ENCODE measurements around the gene BAG5.

- TF ChIP-seq, protein P1, sequence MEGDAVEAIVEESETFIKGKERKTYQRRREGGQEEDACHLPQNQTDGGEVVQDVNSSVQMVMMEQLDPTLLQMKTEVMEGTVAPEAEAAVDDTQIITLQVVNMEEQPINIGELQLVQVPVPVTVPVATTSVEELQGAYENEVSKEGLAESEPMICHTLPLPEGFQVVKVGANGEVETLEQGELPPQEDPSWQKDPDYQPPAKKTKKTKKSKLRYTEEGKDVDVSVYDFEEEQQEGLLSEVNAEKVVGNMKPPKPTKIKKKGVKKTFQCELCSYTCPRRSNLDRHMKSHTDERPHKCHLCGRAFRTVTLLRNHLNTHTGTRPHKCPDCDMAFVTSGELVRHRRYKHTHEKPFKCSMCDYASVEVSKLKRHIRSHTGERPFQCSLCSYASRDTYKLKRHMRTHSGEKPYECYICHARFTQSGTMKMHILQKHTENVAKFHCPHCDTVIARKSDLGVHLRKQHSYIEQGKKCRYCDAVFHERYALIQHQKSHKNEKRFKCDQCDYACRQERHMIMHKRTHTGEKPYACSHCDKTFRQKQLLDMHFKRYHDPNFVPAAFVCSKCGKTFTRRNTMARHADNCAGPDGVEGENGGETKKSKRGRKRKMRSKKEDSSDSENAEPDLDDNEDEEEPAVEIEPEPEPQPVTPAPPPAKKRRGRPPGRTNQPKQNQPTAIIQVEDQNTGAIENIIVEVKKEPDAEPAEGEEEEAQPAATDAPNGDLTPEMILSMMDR (IDR thresholded peaks at IDR 0.05; ENCODE audit: insufficient read depth, low read length, poor library complexity, severe bottlenecking): no peak
- no peak for TF ChIP-seq EZH2phosphoT487 (conservative IDR thresholded peaks at IDR 0.05; ENCODE audit: low read length)
Measured at GRCh38 chr14:103541709-103542604, 20.5 kb downstream of the BAG5 start.

Data from SU-DHL-6 (cell line).